Smooth muscle cell (in vitro differentiated cells): Measurements from ENCODE around the gene ACAA2. TPM values are rescaled to one million over a fixed set of nuclear protein-coding genes. Genes with fewer than 3 reads are reported as not detected.

Source experiments
- DNase-seq: peaks from one replicate; lab custom pipeline; 2025; ENCODE audit not compliant: unreplicated experiment; lab: John Stamatoyannopoulos, UW
- H2AFZ ChIP-seq: fragments of 200-600 bp; sonication (generic); 2 replicates; pipeline ENCODE4 v1.6.0; 2016; ENCODE audit warnings: antibody characterized with exemption, low read depth, mild to moderate bottlenecking
- H3F3A ChIP-seq: fragments of 200-600 bp; sonication (generic); 2 replicates; pipeline ENCODE4 v1.6.0; 2017; ENCODE audit warnings: antibody characterized with exemption, low read depth
- H3K27ac ChIP-seq: fragments of 200-600 bp; sonication (generic); 2 replicates; pipeline ENCODE4 v1.5.1; 2016; ENCODE audit warnings: low read depth, mild to moderate bottlenecking
- H3K27me3 ChIP-seq: fragments of 200-600 bp; sonication (generic); 2 replicates; pipeline ENCODE4 v1.6.1; 2016; ENCODE audit warnings: low read depth, mild to moderate bottlenecking
- H3K36me3 ChIP-seq: fragments of 200-600 bp; sonication (generic); 2 replicates; pipeline ENCODE4 v1.5.1; 2016; ENCODE audit warnings: low read depth
- H3K4me1 ChIP-seq: fragments of 200-600 bp; sonication (generic); 2 replicates; pipeline ENCODE4 v1.5.1; 2016; ENCODE audit warnings: low read depth
- H3K4me2 ChIP-seq: fragments of 200-600 bp; sonication (generic); 2 replicates; pipeline ENCODE4 v1.6.0; 2016; ENCODE audit warnings: mild to moderate bottlenecking
- H3K4me3 ChIP-seq: fragments of 200-600 bp; sonication (generic); 2 replicates; pipeline ENCODE4 v1.5.1; 2016; ENCODE audit warnings: mild to moderate bottlenecking
- H3K79me2 ChIP-seq: fragments of 200-600 bp; sonication (generic); 2 replicates; pipeline ENCODE4 v1.6.0; 2016; ENCODE audit warnings: low read depth, mild to moderate bottlenecking
- H3K9ac ChIP-seq: fragments of 200-600 bp; sonication (generic); 2 replicates; pipeline ENCODE4 v1.6.0; 2016; ENCODE audit warnings: low read depth
- H3K9me3 ChIP-seq: fragments of 200-600 bp; sonication (generic); replicated peaks from 2 replicates; pipeline ENCODE4 v1.5.1; 2016; ENCODE audit warnings: low read depth
- H4K20me1 ChIP-seq: fragments of 200-600 bp; sonication (generic); 2 replicates; pipeline ENCODE4 v1.6.0; 2016; ENCODE audit warnings: low read depth
- WGBS: methylation state at CpG from one replicate; pipeline ENCODE4 v1.1.7; 2016; ENCODE audit warnings: low lambda C conversion rate; 5-methylcytosine and 5-hydroxymethylcytosine counted together
- polyA plus RNA-seq: library from polyadenylated mRNA; unstranded; fragments of >200 nt; fragmentation: Nextera tagmentation; extraction: Ambion mirVana; gene quantifications from 2 replicates; pipeline ENCODE4 v1.2.1, GENCODE V29; 2016
- total RNA-seq: library from RNA; depleted of rRNA; stranded (reverse); fragments of >200 nt; gene quantifications from 2 replicates; pipeline ENCODE4 v1.2.3, GENCODE V29; 2014
- TF ChIP-seq, protein P1 (sequence below): fragments of 200-600 bp; sonication (generic); IDR thresholded peaks from 2 replicates; pipeline ENCODE4 v1.5.1; 2017; ENCODE audit warnings: borderline replicate concordance, mild to moderate bottlenecking, antibody characterized with exemption; ENCODE audit not compliant: insufficient read depth, poor library complexity, severe bottlenecking

Gene ACAA2
- total and polyA plus RNA-seq, 2 experiments from 2014 or later = 62.3 to 94.6 TPM

DNA sequence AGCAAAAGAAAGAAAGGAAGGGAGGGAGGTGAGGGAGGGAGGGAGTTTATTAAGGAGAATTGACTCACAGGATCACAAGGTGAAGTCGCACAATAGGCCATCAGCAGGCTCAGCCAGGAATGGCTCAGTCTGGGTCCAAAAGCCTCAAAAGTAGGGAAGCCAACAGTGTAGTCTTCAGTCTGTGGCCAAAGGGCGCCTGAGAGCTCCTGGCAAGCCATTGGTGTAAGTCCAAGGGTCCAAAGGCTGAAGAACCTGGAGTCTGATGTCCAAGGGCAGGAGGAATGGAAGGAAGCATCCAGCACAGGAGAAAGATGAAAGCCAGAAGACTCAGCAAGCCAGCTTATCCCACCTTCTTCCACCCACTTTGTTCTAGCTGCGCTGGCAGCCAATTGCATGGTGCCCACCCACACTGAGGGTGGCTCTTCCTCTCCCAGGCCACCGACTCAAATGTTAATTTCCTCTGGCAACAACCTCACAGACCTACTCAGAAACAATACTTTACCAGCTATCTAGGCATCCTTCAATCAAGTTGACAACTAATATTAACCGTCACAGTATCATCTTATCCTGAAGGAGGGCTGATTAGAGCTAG, 5.8 kb upstream of the ACAA2 start:
- Histone ChIP-seq H3K4me1 (peaks cover 4% of the 10 kb centered on the region), H3K79me2 (peaks cover 6% of the 10 kb centered on the region), H3K27ac (no peak overlapping the region), H3K9ac (no peak overlapping the region), H3K27me3 (no peaks in the 10 kb centered on the region), H2AFZ (no peak overlapping the region), H3K4me2 (no peak overlapping the region), H4K20me1 (no peaks in the 10 kb centered on the region), H3K36me3 (no peaks in the 10 kb centered on the region), H3K4me3 (no peak overlapping the region), H3F3A (no peaks in the 10 kb centered on the region), H3K9me3 (no peaks in the 10 kb centered on the region)
- TF ChIP-seq, protein P1, sequence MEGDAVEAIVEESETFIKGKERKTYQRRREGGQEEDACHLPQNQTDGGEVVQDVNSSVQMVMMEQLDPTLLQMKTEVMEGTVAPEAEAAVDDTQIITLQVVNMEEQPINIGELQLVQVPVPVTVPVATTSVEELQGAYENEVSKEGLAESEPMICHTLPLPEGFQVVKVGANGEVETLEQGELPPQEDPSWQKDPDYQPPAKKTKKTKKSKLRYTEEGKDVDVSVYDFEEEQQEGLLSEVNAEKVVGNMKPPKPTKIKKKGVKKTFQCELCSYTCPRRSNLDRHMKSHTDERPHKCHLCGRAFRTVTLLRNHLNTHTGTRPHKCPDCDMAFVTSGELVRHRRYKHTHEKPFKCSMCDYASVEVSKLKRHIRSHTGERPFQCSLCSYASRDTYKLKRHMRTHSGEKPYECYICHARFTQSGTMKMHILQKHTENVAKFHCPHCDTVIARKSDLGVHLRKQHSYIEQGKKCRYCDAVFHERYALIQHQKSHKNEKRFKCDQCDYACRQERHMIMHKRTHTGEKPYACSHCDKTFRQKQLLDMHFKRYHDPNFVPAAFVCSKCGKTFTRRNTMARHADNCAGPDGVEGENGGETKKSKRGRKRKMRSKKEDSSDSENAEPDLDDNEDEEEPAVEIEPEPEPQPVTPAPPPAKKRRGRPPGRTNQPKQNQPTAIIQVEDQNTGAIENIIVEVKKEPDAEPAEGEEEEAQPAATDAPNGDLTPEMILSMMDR = no peak
- 94% methylated on average over 5 of the region's 5 CpGs for WGBS
- DNase-seq = no peak

DNA sequence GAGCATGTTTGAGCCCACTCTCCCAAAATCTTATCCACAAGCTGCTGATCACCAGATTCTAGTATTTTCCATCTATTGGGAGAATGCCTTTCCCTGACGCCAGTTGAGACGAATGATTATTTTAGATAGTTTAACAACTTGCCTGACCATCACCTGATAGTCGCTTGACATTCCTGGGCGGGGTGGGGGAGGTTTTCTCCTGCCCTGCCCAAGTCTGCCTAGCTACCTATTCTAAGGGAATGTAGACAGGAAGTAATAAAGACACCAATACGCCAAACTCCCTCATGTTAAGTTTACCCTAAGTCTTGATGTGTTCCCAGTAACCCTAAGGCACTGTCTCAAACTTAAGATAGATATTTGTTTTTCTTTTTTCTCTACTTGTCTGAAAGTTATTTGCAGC, 4.6 kb upstream of the ACAA2 start:
- TF ChIP-seq, protein P1 = no peak
- no peaks in the 10 kb centered on the region for H3K9me3 ChIP-seq
- H3K9ac ChIP-seq = no peak overlapping the region
- no peaks in the 10 kb centered on the region for H3K36me3 ChIP-seq
- H3K27ac ChIP-seq = no peak overlapping the region
- H4K20me1 ChIP-seq = no peaks in the 10 kb centered on the region
- no peak overlapping the region for H3K4me3 ChIP-seq
- no peaks in the 10 kb centered on the region for H3K27me3 ChIP-seq
- peaks cover 9% of the 10 kb centered on the region for H3K79me2 ChIP-seq
- DNase-seq = no peak
- H3F3A ChIP-seq = no peaks in the 10 kb centered on the region
- 87% methylated on average over 5 of the region's 5 CpGs for WGBS
- H3K4me1 ChIP-seq = peaks cover 4% of the 10 kb centered on the region
- no peak overlapping the region for H2AFZ ChIP-seq
- no peak overlapping the region for H3K4me2 ChIP-seq

DNA sequence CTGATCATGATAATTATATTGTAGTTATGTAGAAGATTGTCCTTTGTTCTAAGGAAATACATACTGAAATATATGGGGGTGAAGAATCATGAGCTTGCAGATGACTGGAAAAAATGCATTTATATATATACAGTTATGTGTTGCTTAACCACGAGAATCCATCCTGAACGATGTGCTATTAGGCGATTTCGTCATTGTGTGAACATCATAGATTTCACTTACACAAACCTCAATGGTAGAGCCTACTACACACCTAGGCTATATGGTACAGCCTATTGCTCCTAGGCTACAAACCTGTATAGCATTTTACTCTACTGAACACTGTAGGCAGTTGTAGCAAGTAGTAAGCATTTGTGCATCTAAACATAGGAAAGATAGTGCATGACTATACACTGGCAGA, 2.6 kb upstream of the ACAA2 start:
- Histone ChIP-seq H3K4me3 (no peak overlapping the region), H3K36me3 (no peaks in the 10 kb centered on the region), H3F3A (no peaks in the 10 kb centered on the region), H3K4me2 (no peak overlapping the region), H3K27me3 (no peaks in the 10 kb centered on the region), H3K9ac (no peak overlapping the region), H3K9me3 (no peaks in the 10 kb centered on the region), H2AFZ (no peak overlapping the region), H4K20me1 (peaks cover 4% of the 10 kb centered on the region), H3K79me2 (peaks cover 29% of the 10 kb centered on the region), H3K27ac (no peak overlapping the region), H3K4me1 (peaks cover 23% of the 10 kb centered on the region)
- 88% methylated on average over 4 of the region's 4 CpGs for WGBS
- TF ChIP-seq, protein P1 = no peak
- no peak for DNase-seq

DNA sequence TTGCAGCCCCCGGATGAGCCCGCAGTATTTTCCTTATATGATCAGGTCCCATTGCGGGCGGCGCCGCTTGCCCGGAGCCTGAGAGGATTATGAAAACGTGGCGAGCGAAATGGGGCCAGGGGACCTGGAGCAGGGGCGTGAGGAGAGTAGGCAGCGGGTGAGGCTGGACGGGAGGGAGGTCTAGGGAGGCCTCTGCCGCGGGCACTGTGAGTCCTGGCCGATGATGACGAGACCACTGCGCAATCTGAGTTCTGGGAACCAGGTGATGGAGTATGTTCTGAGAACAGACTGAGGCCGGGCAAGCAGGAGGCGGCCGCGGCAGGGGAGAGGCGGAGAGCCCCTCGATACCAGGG, 790 bp upstream of the ACAA2 start:
- peak overlapping the region; percentile 88 for H3K27ac ChIP-seq
- H3K36me3 ChIP-seq = no peaks in the 10 kb centered on the region
- no peaks in the 10 kb centered on the region for H3F3A ChIP-seq
- peaks cover 4% of the 10 kb centered on the region for H4K20me1 ChIP-seq
- TF ChIP-seq, protein P1 = no peak
- peaks cover 47% of the 10 kb centered on the region for H3K79me2 ChIP-seq
- peak overlapping the region; percentile 97 for H2AFZ ChIP-seq
- peaks cover 24% of the 10 kb centered on the region for H3K4me1 ChIP-seq
- H3K9me3 ChIP-seq = peaks cover 7% of the 10 kb centered on the region
- peak overlapping the region; percentile 93 for H3K4me2 ChIP-seq
- DNase-seq = no peak
- WGBS = 1% methylated on average over 24 of the region's 24 CpGs
- H3K4me3 ChIP-seq = peak overlapping the region; percentile 83
- H3K9ac ChIP-seq = peak overlapping the region; percentile 87
- no peaks in the 10 kb centered on the region for H3K27me3 ChIP-seq
